Measurements from ENCODE around the gene CHD5. TPM values are rescaled to one million over a fixed set of nuclear protein-coding genes. Genes with fewer than 3 reads are reported as not detected.

Gene CHD5
- total and polyA plus RNA-seq, 2 of the 13 experiments (the other 11 are each of a cell fraction or from before 2014, with no cell fraction given): 0.02 to 0.21 TPM

- Histone ChIP-seq H3K79me2 (ENCODE audit: insufficient read depth, low read length) (no peaks in the 10 kb centered on the region), H3K36me3 (replicated peaks in 1 of 2; ENCODE audit: control insufficient read depth in 1 of 2, insufficient read depth in 2 of 2, low read length in 2 of 2) (no peaks in the 10 kb centered on the region), H3K9me3 (ENCODE audit: low read length) (no peaks in the 10 kb centered on the region), H3K27ac (ENCODE audit: extremely low read length, insufficient read depth, low read length) (no peak overlapping the region), H3K4me1 (ENCODE audit: insufficient read depth, low read length) (no peaks in the 10 kb centered on the region), H2AFZ (ENCODE audit: low read length) (no peak overlapping the region), H3K4me2 (ENCODE audit: low read depth, low read length) (no peak overlapping the region), H4K20me1 (ENCODE audit: insufficient read depth, low read length) (no peaks in the 10 kb centered on the region), H3K9ac (ENCODE audit: insufficient read depth, low read depth, low read length) (no peak overlapping the region), H3K27me3 (ENCODE audit: control insufficient read depth in 1 of 2, insufficient read depth in 2 of 2, low read length in 2 of 2) (peaks cover 2 to 35% of the 10 kb centered on the region in 2 experiments; a peak in 4 of 5 replicates), H3K4me3 (replicated peaks in 1 of 3; ENCODE audit: insufficient read depth in 1 of 3, low read depth in 2 of 3, low read length in 3 of 3) (no peak overlapping the region)
- TF ChIP-seq TCF12 (IDR thresholded peaks at IDR 0.05) (no peak), TCF12 (CRISPR knock-in tag; IDR thresholded peaks at IDR 0.05) (no peak), ZNF704 (CRISPR knock-in tag; IDR thresholded peaks at IDR 0.05; ENCODE audit: borderline replicate concordance) (no peak), POLR2AphosphoS5 (IDR thresholded peaks at IDR 0.05; ENCODE audit: low read depth, low read length) (no peak), MXI1 (IDR thresholded peaks at IDR 0.05; ENCODE audit: borderline replicate concordance, low read depth, low read length) (no peak), CBX5 (CRISPR knock-in tag; IDR thresholded peaks at IDR 0.05; ENCODE audit: borderline replicate concordance) (no peak), ARNT (IDR thresholded peaks at IDR 0.05) (no peak), ZNF496 (CRISPR knock-in tag; IDR thresholded peaks at IDR 0.05; ENCODE audit: insufficient replicate concordance) (no peak), LRRFIP1 (CRISPR knock-in tag; conservative IDR thresholded peaks at IDR 0.05) (no peak), SOX6 (IDR thresholded peaks at IDR 0.05) (no peak), SOX6 (CRISPR knock-in tag; IDR thresholded peaks at IDR 0.05) (no peak), CREM (IDR thresholded peaks at IDR 0.05) (no peak), CREM (CRISPR knock-in tag; IDR thresholded peaks at IDR 0.05) (no peak)
- no TSS peak for BruUV-seq (replicated peaks)
- in situ Hi-C loops (cut with HindIII; ENCODE audit: extremely low pct_ligation_motif_present, low pct_unique_long_range_greater_than_20kb): no loop called here
- ATAC-seq (no peak), FAIRE-seq (no peak), DNase-seq (ENCODE audit: low spot score) (no peak)
- WGBS (ENCODE audit: low lambda C conversion rate): 5% methylated on average over 2 of the region's 2 CpGs
- ChIA-PET POLR2A (no interaction called here), CTCF (ENCODE audit: low intra/inter-chr PET ratio, low total read pairs) (no interaction called here)
- intact Hi-C loops (cut with micrococcal nuclease; ENCODE audit: unreplicated experiment): no loop called here
Measured at GRCh38 chr1:6117064-6117463, 63.1 kb downstream of the CHD5 start.

Data from HepG2 (cell line).